H9 (cell line): ENCODE results near the gene TNFRSF21. TPM values are rescaled to one million over a fixed set of nuclear protein-coding genes. Genes with fewer than 3 reads are reported as not detected.

Experiments used
- DNase-seq: peaks from one replicate; pipeline ENCODE4 v3.0.0-alpha.2; 2017
- H2AFZ ChIP-seq: one replicate; pipeline ENCODE4 v1.6.1; 2013; ENCODE audit warnings: mild to moderate bottlenecking, low read length, control low read depth, moderate library complexity
- H2AK5ac ChIP-seq: 2 replicates; pipeline ENCODE4 v1.6.1; 2013; ENCODE audit warnings: low read length, control low read depth, mixed read lengths; ENCODE audit not compliant: insufficient read length
- H2BK120ac ChIP-seq: one replicate; pipeline ENCODE4 v1.6.1; 2013; ENCODE audit warnings: low read depth, mild to moderate bottlenecking, low read length, control low read depth, inconsistent platforms; ENCODE audit not compliant: poor library complexity, severe bottlenecking
- H2BK12ac ChIP-seq: 2 replicates; pipeline ENCODE4 v1.6.1; 2013; ENCODE audit warnings: low read length, control low read depth, mixed read lengths, low read depth; ENCODE audit not compliant: insufficient read length
- H2BK15ac ChIP-seq: 2 replicates; pipeline ENCODE4 v1.6.1; 2013; ENCODE audit warnings: low read depth, low read length, control low read depth
- H2BK20ac ChIP-seq: one replicate; pipeline ENCODE4 v1.6.1; 2013; ENCODE audit warnings: low read depth, mild to moderate bottlenecking, low read length, control low read depth, inconsistent platforms; ENCODE audit not compliant: poor library complexity, severe bottlenecking
- H2BK5ac ChIP-seq: 2 replicates; pipeline ENCODE4 v1.6.1; 2013; ENCODE audit warnings: low read length, control low read depth, mixed read lengths; ENCODE audit not compliant: insufficient read length
- H3K14ac ChIP-seq: 2 replicates; pipeline ENCODE4 v1.6.1; 2013; ENCODE audit warnings: low read length, control low read depth; ENCODE audit not compliant: insufficient read depth
- H3K18ac ChIP-seq: 2 replicates; pipeline ENCODE4 v1.6.1; 2013; ENCODE audit warnings: low read depth, mild to moderate bottlenecking, mixed read lengths, low read length, control low read depth; ENCODE audit not compliant: insufficient read length
- H3K23ac ChIP-seq: 2 replicates; pipeline ENCODE4 v1.6.1; 2013; ENCODE audit warnings: low read length, control low read depth, mixed read lengths, low read depth; ENCODE audit not compliant: insufficient read length
- H3K23me2 ChIP-seq: 2 replicates; pipeline ENCODE4 v1.6.1; 2013; ENCODE audit warnings: low read depth, mild to moderate bottlenecking, mixed read lengths, low read length, control low read depth; ENCODE audit not compliant: insufficient read length, poor library complexity, severe bottlenecking
- H3K27ac ChIP-seq: 2 replicates; pipeline ENCODE4 v1.5.1; 2013; ENCODE audit warnings: low read length, control low read depth, mixed read lengths, low read depth; ENCODE audit not compliant: insufficient read length
- H3K27me3 ChIP-seq: 2 replicates; pipeline ENCODE4 v1.6.1; 2013; ENCODE audit warnings: low read length, control low read depth, inconsistent platforms; ENCODE audit not compliant: insufficient read depth
- H3K4ac ChIP-seq: 2 replicates; pipeline ENCODE4 v1.6.1; 2013; ENCODE audit warnings: low read depth, mild to moderate bottlenecking, control low read depth, inconsistent platforms, low read length, moderate library complexity
- H3K4me1 ChIP-seq: 2 replicates; pipeline ENCODE4 v1.6.1; 2013; ENCODE audit warnings: low read length, control low read depth, inconsistent platforms; ENCODE audit not compliant: insufficient read depth
- H3K4me2 ChIP-seq: 2 replicates; pipeline ENCODE4 v1.6.1; 2013; ENCODE audit warnings: low read length, control low read depth, mixed read lengths; ENCODE audit not compliant: insufficient read length, insufficient read depth
- H3K56ac ChIP-seq: 2 replicates; pipeline ENCODE4 v1.6.1; 2013; ENCODE audit warnings: low read depth, mild to moderate bottlenecking, mixed read lengths, low read length, control low read depth; ENCODE audit not compliant: insufficient read length
- H3K79me1 ChIP-seq: 2 replicates; pipeline ENCODE4 v1.6.1; 2013; ENCODE audit warnings: low read depth, mild to moderate bottlenecking, moderate library complexity, low read length, control low read depth, inconsistent platforms; ENCODE audit not compliant: insufficient read depth, poor library complexity, severe bottlenecking
- H3K79me2 ChIP-seq: 2 replicates; pipeline ENCODE4 v1.6.1; 2013; ENCODE audit warnings: low read length, control low read depth, inconsistent platforms; ENCODE audit not compliant: insufficient read depth
- H3K9ac ChIP-seq: 2 replicates; pipeline ENCODE4 v1.6.1; 2013; ENCODE audit warnings: low read length, control low read depth, mixed read lengths; ENCODE audit not compliant: insufficient read length; ENCODE audit errors: extremely low read depth
- H3K9me3 ChIP-seq: one replicate; pipeline ENCODE4 v1.6.1; 2013; ENCODE audit warnings: low read depth, low read length, inconsistent platforms; ENCODE audit not compliant: control insufficient read depth
- H3T11ph ChIP-seq: one replicate; pipeline ENCODE4 v1.6.1; 2013; ENCODE audit warnings: mild to moderate bottlenecking, low read length, control low read depth, inconsistent platforms
- H4K20me1 ChIP-seq: one replicate; pipeline ENCODE4 v1.6.1; 2013; ENCODE audit not compliant: control insufficient read depth, insufficient read length, insufficient read depth
- H4K5ac ChIP-seq: 2 replicates; pipeline ENCODE4 v1.6.1; 2013; ENCODE audit warnings: low read depth, mild to moderate bottlenecking, mixed read lengths, low read length, control low read depth; ENCODE audit not compliant: insufficient read length
- H4K8ac ChIP-seq: replicated peaks from 2 replicates; pipeline ENCODE4 v1.6.1; 2013; ENCODE audit warnings: low read length, control low read depth, mixed read lengths, low read depth; ENCODE audit not compliant: insufficient read length
- H4K91ac ChIP-seq: 2 replicates; pipeline ENCODE4 v1.6.1; 2013; ENCODE audit warnings: low read depth, mild to moderate bottlenecking, moderate library complexity, mixed read lengths, low read length, control low read depth; ENCODE audit not compliant: insufficient read length
- H3K27ac Mint-ChIP-seq, 3 experiments: 2 replicates in 2 of 3; 3 replicates in 1 of 3; pipeline ENCODE4 v1.8.0; 2020 to 2021; ENCODE audit warnings: mixed read lengths in 3 of 3, mild to moderate bottlenecking in 1 of 3, moderate library complexity in 1 of 3
- H3K27me3 Mint-ChIP-seq: 2 replicates; pipeline ENCODE4 v1.8.0; 2021; ENCODE audit warnings: low read depth, mild to moderate bottlenecking, moderate library complexity, mixed read lengths
- H3K36me3 Mint-ChIP-seq, 3 experiments: 2 replicates in 2 of 3; 3 replicates in 1 of 3; pipeline ENCODE4 v1.8.0; 2020 to 2021; ENCODE audit warnings: low read depth in 3 of 3, mixed read lengths in 3 of 3; ENCODE audit not compliant: insufficient read depth in 1 of 3
- H3K4me1 Mint-ChIP-seq, 2 experiments: 2 replicates each; pipeline ENCODE4 v1.8.0; 2020; ENCODE audit warnings: mixed read lengths in 2 of 2
- H3K4me3 Mint-ChIP-seq, 2 experiments: 2 replicates in 1 of 2; 3 replicates in 1 of 2; pipeline ENCODE4 v1.8.0; 2020 to 2021; ENCODE audit warnings: mild to moderate bottlenecking in 2 of 2, mixed read lengths in 2 of 2, moderate library complexity in 1 of 2
- H3K9me3 Mint-ChIP-seq, 2 experiments: 2 replicates in 1 of 2; 3 replicates in 1 of 2; pipeline ENCODE4 v1.8.0; 2020; ENCODE audit warnings: mild to moderate bottlenecking in 2 of 2, mixed read lengths in 2 of 2, moderate library complexity in 1 of 2
- WGBS: extraction: QIAGEN DNeasy Blood & Tissue Kit; methylation state at CpG from one replicate; pipeline ENCODE4 v1.1.7; 2013; ENCODE audit warnings: missing lambda C conversion rate, low lambda C conversion rate, mixed read lengths; ENCODE audit not compliant: insufficient read length; ENCODE audit errors: extremely low coverage; 5-methylcytosine and 5-hydroxymethylcytosine counted together
- total RNA-seq: library from RNA; stranded (reverse); gene quantifications from 2 replicates; pipeline ENCODE4 v1.2.1, GENCODE V29; 2021
- TF ChIP-seq, protein P1 (sequence below): fragments of 200-600 bp; sonication (generic); conservative IDR thresholded peaks from 3 replicates; pipeline ENCODE4 v1.8.0; 2021; ENCODE audit warnings: antibody characterized with exemption, mild to moderate bottlenecking

Gene TNFRSF21
- total RNA-seq, 1 experiment from 2014 or later: 39.1 TPM

GRCh38 chr6:47254906-47255305, 54.8 kb downstream of the TNFRSF21 start:
- no peak overlapping the region for H3K27ac Mint-ChIP-seq
- TF ChIP-seq, protein P1, sequence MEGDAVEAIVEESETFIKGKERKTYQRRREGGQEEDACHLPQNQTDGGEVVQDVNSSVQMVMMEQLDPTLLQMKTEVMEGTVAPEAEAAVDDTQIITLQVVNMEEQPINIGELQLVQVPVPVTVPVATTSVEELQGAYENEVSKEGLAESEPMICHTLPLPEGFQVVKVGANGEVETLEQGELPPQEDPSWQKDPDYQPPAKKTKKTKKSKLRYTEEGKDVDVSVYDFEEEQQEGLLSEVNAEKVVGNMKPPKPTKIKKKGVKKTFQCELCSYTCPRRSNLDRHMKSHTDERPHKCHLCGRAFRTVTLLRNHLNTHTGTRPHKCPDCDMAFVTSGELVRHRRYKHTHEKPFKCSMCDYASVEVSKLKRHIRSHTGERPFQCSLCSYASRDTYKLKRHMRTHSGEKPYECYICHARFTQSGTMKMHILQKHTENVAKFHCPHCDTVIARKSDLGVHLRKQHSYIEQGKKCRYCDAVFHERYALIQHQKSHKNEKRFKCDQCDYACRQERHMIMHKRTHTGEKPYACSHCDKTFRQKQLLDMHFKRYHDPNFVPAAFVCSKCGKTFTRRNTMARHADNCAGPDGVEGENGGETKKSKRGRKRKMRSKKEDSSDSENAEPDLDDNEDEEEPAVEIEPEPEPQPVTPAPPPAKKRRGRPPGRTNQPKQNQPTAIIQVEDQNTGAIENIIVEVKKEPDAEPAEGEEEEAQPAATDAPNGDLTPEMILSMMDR: no peak
- Histone ChIP-seq H3K23ac (no peak overlapping the region), H3K23me2 (no peaks in the 10 kb centered on the region), H4K20me1 (no peaks in the 10 kb centered on the region), H2BK5ac (no peak overlapping the region), H3K27ac (no peak overlapping the region), H3K14ac (no peak overlapping the region), H2BK12ac (no peak overlapping the region), H3K4me1 (no peaks in the 10 kb centered on the region), H3K56ac (no peak overlapping the region), H3K27me3 (no peaks in the 10 kb centered on the region), H3K9me3 (no peaks in the 10 kb centered on the region), H3K18ac (no peak overlapping the region), H3K9ac (no peak overlapping the region), H3K79me1 (no peaks in the 10 kb centered on the region), H2BK15ac (no peak overlapping the region), H3T11ph (no peak overlapping the region), H2BK20ac (no peak overlapping the region), H4K8ac (no peak overlapping the region), H3K4ac (no peak overlapping the region), H3K4me2 (no peak overlapping the region), H3K79me2 (peaks cover 3% of the 10 kb centered on the region; the same call in 1 of the 2 replicates), H2AFZ (no peak overlapping the region), H2AK5ac (no peak overlapping the region), H2BK120ac (no peak overlapping the region), H4K5ac (no peak overlapping the region), H4K91ac (no peak overlapping the region)
- no peaks in the 10 kb centered on the region for H3K27me3 Mint-ChIP-seq
- DNase-seq: no peak
- no peak overlapping the region for H3K4me3 Mint-ChIP-seq
- no peaks in the 10 kb centered on the region for H3K9me3 Mint-ChIP-seq
- no CpG with 5 or more reads among the region's 3 CpGs for WGBS
- H3K36me3 Mint-ChIP-seq: peaks cover 13 to 41% (median 28%) of the 10 kb centered on the region in 3 experiments
- H3K4me1 Mint-ChIP-seq: peaks cover 13 to 16% of the 10 kb centered on the region in 2 experiments
